Measurements from ENCODE around the gene ROBO2.

DNA sequence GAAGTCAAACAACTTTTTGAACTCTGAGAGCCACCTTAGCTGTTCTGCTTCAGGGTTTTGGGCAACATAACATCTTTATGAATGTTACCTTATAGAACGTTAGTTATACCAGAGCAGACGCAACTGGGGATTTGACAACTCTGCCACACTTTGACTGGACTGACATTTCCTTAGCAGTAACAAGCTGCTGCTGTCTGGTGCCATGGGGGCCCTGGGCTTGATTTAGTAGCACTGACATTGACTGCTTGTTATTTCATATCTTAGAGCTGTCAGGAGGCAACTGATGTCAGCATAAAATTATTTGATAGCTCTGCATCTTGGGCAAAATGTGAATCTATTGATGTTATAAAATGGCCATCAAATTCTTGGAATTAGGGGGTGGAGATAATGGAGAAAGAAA, 285.4 kb downstream of the ROBO2 start:
- TF ChIP-seq CTCF (IDR thresholded peaks at IDR 0.05) (no peak), MEF2A (IDR thresholded peaks at IDR 0.05; ENCODE audit: borderline replicate concordance, low read depth) (no peak), EP300 (IDR thresholded peaks at IDR 0.05; ENCODE audit: borderline replicate concordance in 1 of 2, low read depth in 1 of 2, low read length in 1 of 2) (no peak), YY1 (IDR thresholded peaks at IDR 0.05; ENCODE audit: low read depth) (no peak), GATA2 (CRISPR knock-in tag; IDR thresholded peaks at IDR 0.05) (no peak), RCOR1 (IDR thresholded peaks at IDR 0.05; ENCODE audit: low read length) (no peak)

Measured in SK-N-SH (cell line).